ENCODE data around the gene SLC25A42. TPM values are rescaled to one million over a fixed set of nuclear protein-coding genes. Genes with fewer than 3 reads are reported as not detected.
A peak's percentile ranks its signal among the peaks of the same experiment; 100 is the strongest.
"Not testable (repeated sequence)": the region's sequence is repeated elsewhere in the genome, so short reads cannot be mapped to it uniquely, and the experiment has no call there.

SLC25A42 gene
- total RNA-seq, 1 donor = 5.4 TPM

DNA sequence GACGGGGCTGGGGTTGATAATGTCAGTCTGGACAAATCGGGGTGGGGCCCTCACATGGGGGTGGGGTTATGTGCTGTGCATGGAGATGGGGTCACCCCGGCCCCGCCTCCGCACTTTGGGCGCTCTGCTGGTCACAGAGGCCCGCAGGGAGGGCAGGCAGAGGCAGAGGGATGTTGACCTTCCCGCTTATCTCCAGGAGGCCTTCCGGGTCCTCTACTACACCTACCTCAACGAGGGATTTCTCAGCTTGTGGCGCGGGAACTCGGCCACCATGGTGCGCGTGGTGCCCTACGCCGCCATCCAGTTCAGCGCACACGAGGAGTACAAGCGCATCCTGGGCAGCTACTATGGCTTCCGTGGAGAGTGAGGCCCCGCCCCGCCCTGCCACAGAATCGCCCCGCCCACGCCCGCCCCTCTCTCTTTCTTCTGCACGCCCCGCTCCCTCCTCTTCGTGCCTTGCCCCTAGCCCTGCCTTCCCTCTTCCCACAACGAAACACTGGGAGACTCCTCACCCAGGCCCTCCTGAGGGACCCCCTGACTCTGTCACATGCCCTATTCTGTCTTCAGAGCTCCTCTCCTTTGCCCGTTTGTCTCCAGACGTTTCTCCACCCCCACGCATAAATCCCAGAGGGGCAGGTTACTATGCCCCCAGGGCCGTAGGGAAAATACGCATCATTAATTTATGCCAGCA is 41.7 kb downstream of the SLC25A42 start:
- TF ChIP-seq, protein P1, sequence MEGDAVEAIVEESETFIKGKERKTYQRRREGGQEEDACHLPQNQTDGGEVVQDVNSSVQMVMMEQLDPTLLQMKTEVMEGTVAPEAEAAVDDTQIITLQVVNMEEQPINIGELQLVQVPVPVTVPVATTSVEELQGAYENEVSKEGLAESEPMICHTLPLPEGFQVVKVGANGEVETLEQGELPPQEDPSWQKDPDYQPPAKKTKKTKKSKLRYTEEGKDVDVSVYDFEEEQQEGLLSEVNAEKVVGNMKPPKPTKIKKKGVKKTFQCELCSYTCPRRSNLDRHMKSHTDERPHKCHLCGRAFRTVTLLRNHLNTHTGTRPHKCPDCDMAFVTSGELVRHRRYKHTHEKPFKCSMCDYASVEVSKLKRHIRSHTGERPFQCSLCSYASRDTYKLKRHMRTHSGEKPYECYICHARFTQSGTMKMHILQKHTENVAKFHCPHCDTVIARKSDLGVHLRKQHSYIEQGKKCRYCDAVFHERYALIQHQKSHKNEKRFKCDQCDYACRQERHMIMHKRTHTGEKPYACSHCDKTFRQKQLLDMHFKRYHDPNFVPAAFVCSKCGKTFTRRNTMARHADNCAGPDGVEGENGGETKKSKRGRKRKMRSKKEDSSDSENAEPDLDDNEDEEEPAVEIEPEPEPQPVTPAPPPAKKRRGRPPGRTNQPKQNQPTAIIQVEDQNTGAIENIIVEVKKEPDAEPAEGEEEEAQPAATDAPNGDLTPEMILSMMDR (IDR thresholded peaks at IDR 0.05; ENCODE audit: extremely low read depth, low read depth, low read length) = no peak

GRCh38 chr19:19106056-19106551 is 42.3 kb downstream of the SLC25A42 start:
- DNase-seq (ENCODE audit: insufficient read length, low spot score, missing footprints) = peak; percentile 69
- Histone ChIP-seq H3K4me3 (ENCODE audit: insufficient read depth, low read length) (no peak overlapping the region), H3K79me2 (ENCODE audit: insufficient read depth, low read length) (no peaks in the 10 kb centered on the region), H3K4me2 (ENCODE audit: insufficient read depth, low read length) (peak overlapping the region; percentile 39), H3K36me3 (ENCODE audit: insufficient read depth, low read length) (no peaks in the 10 kb centered on the region), H3K27me3 (ENCODE audit: insufficient read depth, low read length) (no peaks in the 10 kb centered on the region), H3K9me3 (ENCODE audit: low read depth, low read length) (no peaks in the 10 kb centered on the region), H4K20me1 (ENCODE audit: insufficient read depth, low read length) (no peaks in the 10 kb centered on the region), H2AFZ (ENCODE audit: low read length) (no peak overlapping the region), H3K4me1 (ENCODE audit: insufficient read depth, low read length) (peaks cover 3% of the 10 kb centered on the region), H3K27ac (ENCODE audit: low read depth, low read length) (no peak overlapping the region)
- TF ChIP-seq, protein P1 (IDR thresholded peaks at IDR 0.05; ENCODE audit: extremely low read depth, low read depth, low read length) = no peak

More for the DNA sequence above, 41.7 kb downstream of the SLC25A42 start:
- Histone ChIP-seq H3K27me3 (ENCODE audit: insufficient read depth, low read length) (no peaks in the 10 kb centered on the region), H2AFZ (ENCODE audit: low read length) (no peak overlapping the region), H3K27ac (ENCODE audit: low read depth, low read length) (no peak overlapping the region), H3K36me3 (ENCODE audit: insufficient read depth, low read length) (no peaks in the 10 kb centered on the region), H3K9me3 (ENCODE audit: low read depth, low read length) (no peaks in the 10 kb centered on the region), H3K4me3 (ENCODE audit: insufficient read depth, low read length) (peak overlapping the region; percentile 30), H3K79me2 (ENCODE audit: insufficient read depth, low read length) (no peaks in the 10 kb centered on the region), H4K20me1 (ENCODE audit: insufficient read depth, low read length) (no peaks in the 10 kb centered on the region), H3K4me1 (ENCODE audit: insufficient read depth, low read length) (peaks cover 3% of the 10 kb centered on the region), H3K4me2 (ENCODE audit: insufficient read depth, low read length) (peak overlapping the region; percentile 39)
- peak; percentile 84 for DNase-seq (ENCODE audit: insufficient read length, low spot score, missing footprints)

DNA sequence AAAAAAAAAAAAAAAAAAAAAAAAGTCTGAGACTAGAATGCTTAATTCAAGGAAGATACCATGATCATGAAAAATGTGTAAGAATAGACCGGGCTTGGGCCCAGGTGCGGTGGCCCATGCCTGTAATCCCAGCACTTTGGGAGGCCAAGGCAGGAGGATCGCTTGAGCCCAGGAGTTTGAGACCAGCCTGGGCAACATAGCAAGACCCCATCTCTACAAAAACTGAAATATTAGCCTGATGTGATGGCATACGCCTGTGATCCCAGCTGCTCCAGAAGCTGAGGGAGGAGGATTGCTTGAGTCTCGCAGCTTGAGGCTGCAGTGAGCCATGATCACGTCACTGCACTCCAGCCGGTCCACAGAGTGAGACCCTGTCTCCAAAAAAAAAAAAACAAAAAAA is 43.1 kb downstream of the SLC25A42 start:
- not testable (repeated sequence) for H3K9me3 ChIP-seq (ENCODE audit: low read depth, low read length); H3K4me2 ChIP-seq (ENCODE audit: insufficient read depth, low read length); H4K20me1 ChIP-seq (ENCODE audit: insufficient read depth, low read length); H2AFZ ChIP-seq (ENCODE audit: low read length); DNase-seq (ENCODE audit: insufficient read length, low spot score, missing footprints); H3K79me2 ChIP-seq (ENCODE audit: insufficient read depth, low read length); H3K4me1 ChIP-seq (ENCODE audit: insufficient read depth, low read length); H3K27ac ChIP-seq (ENCODE audit: low read depth, low read length); H3K36me3 ChIP-seq (ENCODE audit: insufficient read depth, low read length); H3K27me3 ChIP-seq (ENCODE audit: insufficient read depth, low read length); H3K4me3 ChIP-seq (ENCODE audit: insufficient read depth, low read length)

DNA sequence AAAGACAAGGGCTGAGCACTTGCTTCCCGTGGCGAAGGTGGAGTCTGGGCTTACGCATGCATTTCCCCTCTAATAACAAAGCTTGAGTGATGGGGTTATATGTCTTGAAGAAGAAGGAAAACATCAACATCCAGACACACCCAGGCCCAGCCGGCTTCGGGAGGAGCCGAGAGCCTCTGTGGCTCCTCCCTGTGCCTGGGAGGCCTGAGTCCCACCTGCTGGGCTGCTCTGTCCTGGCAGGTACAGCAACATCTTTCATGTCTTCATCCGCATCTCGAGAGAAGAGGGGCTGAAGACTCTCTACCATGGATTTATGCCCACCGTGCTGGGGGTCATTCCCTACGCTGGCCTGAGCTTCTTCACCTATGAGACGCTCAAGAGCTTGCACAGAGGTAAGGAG is 43.9 kb downstream of the SLC25A42 start:
- Histone ChIP-seq H3K27me3 (ENCODE audit: insufficient read depth, low read length) (no peaks in the 10 kb centered on the region), H3K79me2 (ENCODE audit: insufficient read depth, low read length) (no peaks in the 10 kb centered on the region), H3K36me3 (ENCODE audit: insufficient read depth, low read length) (no peaks in the 10 kb centered on the region), H2AFZ (ENCODE audit: low read length) (no peak overlapping the region), H3K4me3 (ENCODE audit: insufficient read depth, low read length) (no peak overlapping the region), H3K4me1 (ENCODE audit: insufficient read depth, low read length) (peaks cover 3% of the 10 kb centered on the region), H3K27ac (ENCODE audit: low read depth, low read length) (no peak overlapping the region), H3K4me2 (ENCODE audit: insufficient read depth, low read length) (no peak overlapping the region), H3K9me3 (ENCODE audit: low read depth, low read length) (no peaks in the 10 kb centered on the region), H4K20me1 (ENCODE audit: insufficient read depth, low read length) (no peaks in the 10 kb centered on the region)
- DNase-seq (ENCODE audit: insufficient read length, low spot score, missing footprints) = peak; percentile 63
- TF ChIP-seq, protein P1 (IDR thresholded peaks at IDR 0.05; ENCODE audit: extremely low read depth, low read depth, low read length) = no peak
